Measurements from ENCODE around the gene ALS2.

Gene ALS2

DNA sequence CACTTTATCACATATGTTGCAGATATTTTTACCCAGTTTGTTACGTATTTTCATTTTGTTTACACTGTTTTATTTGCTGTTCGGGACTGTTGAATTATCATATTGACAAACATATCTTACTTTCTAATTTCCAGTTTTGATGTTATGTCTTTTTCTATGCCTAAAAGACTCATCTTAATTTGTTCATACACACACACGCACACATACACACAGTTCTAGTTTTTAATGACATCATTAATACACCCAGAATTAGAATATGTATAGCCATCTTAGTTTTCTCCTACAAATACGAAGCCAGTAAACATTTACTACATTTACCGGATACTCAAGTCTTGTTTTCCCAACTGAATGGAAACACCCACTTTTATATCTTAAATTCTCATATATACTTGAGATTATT, 29.2 kb downstream of the ALS2 start:
- no peak for DNase-seq

DNA sequence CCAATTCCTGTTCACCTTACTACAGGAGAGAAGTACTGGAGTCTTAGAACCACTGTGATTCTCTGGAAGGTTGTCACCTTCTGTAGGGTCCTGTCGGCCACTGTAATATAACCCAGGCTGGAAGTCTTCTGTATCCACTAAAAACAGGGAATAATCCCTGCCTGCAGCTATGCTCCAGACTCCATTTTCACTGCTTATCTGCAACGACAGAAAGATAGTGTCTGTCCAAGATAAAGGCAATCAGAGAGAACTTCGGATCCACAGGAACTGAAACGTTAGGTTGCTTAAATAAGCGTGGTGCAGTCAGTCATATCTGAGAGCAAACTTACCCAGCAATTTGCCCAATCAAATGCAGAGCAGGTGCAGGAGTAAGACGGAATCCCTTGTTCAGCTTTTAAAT, 34.2 kb downstream of the ALS2 start:
- no peak for DNase-seq

DNA sequence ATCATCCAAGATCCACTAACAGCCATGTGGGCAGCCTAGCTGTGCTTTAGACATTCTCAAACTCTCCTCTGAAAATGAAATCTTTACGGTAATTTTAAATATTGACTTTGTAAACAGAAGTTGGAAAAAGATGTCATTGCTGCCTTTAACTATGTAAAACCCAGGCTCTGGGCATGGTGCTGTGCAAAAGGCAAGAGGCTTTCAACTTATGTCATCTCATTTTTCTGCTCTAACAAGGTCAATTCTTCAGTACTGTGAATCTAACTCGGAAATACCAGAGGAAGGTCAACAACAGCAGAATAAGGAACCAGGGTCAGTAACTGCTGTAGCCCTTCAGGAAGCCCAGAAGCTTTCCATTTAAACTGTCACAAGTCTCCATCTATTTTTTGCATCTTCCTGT, 45.2 kb downstream of the ALS2 start:
- no peak for DNase-seq

DNA sequence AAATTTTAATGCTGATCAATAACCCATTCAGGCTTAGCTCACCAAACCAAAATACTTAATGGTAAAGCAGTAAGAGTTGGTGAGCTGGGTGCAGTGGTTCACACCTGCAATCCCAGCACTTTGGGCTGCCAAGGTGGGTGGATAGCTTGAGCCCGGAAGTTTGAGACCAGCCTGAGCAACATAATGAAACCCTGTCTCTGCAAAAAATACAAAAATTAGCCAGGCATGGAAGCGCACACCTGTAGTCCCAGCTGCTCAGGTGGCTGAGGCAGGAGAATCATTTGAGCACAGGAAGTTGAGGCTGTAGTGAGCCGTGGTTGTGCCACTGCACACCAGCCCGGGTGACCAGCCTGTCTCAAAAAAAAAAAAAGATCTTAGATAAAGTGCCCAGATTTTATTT, 46.6 kb downstream of the ALS2 start:
- DNase-seq, result no peak

DNA sequence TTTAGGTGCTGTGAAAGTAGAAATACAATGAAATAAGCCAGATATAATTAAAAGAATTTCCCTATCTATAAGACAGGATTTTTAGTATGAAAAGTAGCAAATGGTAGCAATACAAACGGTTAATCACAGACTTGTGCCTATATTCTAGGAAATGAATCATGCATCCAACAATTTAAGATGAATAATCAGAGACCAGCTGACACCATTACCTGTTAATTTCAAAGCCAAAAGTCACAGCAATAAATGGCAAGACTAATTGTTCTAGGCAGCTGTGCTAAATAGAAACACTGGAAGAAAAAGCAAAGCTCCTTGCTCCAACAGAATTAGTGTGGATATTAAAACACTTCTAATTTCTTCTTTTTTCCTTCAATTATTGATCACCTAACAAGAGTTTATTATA, 47.2 kb downstream of the ALS2 start:
- DNase-seq, result no peak

DNA sequence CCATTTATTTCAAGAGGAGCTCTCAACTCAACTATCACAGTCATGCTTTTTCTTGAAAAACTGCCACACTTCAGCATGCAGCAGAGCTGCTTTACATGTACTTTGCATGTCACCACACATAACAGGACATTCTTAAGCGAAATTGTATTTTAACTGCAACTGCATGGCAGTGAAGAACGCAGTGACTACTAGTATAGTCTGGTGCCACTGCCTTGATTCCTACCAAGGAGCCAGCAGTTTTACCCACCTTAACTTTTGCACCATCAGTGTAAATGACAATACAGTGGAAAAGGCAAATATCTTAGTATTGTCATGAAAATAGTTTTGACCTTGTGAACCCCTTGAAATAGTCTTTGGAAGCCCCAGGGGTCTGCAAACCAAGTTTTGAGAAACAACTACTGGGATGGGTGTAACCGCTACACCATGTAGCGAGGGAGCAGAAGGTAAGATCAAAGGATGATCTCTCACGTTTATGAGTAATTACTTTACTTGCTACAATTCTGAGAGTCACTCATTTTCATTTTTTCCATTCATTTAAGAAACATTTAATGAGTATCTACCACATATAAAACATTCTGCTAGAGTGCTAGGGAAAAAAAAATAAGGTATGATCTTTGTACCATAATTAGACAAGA, 50.0 kb downstream of the ALS2 start:
- DNase-seq, result no peak

DNA sequence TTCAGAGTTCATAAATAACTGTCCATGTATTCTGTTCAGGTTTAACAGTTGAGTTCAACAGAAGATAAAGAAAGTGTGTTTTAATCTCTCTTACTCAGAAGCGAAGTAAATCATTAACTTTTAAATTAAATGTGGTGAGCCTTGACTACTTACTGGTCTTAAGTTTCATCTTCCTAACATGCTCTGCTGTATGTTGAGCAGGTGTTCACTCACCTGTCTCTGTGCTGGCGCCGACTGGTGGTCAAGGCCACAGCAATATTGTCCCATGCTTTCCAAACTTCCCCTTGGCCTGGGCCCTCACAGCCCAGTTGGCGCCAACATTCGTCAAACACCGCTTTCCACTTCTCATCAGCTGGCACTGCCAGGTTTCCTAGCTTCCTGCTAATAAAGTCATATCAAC, 65.3 kb downstream of the ALS2 start:
- no peak for DNase-seq

DNA sequence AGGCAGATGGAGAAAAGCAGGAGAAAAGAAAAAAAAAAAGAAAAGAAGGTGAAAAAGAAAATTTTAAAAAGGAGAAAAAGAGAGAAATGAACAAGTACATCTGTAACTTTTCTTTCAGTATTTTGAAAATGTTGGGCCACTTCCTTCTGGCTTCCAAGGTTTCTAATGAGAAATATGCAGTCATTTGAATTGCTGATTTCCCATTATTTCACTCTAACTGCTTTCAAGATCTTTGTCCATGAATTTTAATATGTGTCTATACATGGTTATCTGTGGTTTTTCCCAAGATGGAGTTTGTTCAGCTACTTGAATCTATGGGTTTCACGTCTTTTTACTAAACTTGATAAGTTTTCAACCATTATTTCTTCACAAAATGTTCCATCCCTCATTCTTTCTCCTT, 68.0 kb downstream of the ALS2 start:
- no peak for DNase-seq

DNA sequence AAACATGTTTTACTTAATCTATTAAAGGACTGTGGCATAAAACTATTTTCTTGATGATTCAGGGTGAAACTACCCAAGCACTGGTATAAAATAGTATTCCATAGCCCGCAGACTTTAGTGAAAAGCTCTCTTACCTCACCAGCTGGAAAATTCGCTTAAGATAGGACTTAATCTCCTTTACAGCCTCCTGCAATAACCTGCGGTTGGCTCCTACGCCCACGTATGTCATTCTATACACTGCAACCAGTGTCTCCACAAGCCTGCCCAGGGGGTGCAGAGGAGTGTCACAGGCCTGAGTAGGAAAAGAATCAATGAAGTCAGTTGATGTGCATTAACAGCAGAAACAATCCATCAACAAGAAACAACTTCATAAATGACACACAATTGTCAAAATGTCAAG, 71.0 kb downstream of the ALS2 start:
- no peak for DNase-seq

DNA sequence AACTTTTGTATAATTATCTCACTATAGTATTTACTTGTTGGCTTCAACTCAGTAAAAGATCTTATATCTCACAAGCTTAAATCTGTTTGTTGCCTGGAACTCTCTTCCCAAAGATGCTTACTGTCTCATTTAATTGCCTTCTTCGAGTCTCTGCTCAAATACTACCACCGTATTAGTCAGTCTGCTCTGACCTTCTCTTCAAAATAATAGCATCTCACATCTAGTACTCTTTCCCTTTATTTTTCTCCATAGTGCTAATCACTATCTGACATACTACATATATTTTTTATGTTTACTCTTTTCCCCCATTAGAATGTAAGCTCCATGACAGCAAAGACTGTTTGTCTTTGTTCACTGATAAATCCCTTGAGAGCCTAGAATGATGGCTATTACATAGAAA, 71.7 kb downstream of the ALS2 start:
- no peak for DNase-seq

DNA sequence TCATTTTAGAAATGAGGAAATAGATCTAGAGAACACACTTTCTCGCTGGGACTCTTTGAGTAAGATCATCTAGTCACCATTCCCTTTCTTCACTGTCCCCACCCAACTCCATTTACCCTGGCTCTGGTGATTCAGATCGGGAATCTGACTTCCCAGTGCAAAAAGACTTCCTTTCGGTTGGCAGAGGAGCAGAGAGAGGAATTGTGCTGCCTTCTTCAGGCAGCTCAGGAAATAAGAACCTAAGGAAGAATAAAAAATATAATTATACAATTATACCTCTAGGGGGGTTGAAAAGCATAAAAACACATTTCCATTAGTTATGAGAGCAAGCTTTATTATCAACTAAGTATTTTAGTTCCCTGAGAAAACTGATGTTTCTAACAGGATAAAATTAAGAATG, 73.0 kb downstream of the ALS2 start:
- DNase-seq, result no peak

DNA sequence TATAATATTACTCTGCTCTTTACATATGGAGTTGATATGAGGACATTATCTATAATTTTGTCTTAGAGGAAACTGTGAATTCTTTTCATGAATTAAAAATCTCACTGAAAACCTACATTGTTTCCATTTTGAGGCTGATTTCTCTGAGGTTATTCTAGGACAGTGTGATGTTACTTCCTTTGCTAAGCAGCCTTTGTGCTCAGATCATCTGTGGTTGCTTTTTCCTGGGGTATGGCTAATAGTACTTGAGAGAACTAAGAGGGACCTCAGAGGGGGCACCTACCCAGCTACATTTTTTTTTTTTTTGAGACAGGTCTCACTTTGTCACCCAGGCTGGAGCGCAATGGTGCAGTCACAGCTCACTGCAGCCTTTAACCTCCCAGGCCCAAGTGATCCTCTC, 73.6 kb downstream of the ALS2 start:
- no peak for DNase-seq

DNA sequence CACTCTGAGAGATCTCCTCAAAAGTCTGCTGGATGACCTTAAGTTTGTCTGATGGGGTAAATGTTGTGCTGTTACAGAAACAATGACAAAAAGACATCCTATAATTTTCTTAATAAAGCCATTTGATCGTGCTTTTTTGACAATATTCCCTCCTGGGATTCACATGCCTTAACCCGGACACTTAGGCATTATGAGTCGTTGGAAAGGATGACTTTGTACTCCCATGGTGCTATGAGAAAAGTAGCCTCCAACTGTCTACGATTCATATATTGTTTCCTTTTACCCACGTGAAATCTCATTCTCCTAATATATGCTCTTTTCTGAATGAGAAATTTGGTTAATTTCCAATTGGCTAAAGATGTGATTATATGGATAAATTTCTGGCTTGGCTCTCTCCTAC, 76.2 kb downstream of the ALS2 start:
- no peak for DNase-seq

DNA sequence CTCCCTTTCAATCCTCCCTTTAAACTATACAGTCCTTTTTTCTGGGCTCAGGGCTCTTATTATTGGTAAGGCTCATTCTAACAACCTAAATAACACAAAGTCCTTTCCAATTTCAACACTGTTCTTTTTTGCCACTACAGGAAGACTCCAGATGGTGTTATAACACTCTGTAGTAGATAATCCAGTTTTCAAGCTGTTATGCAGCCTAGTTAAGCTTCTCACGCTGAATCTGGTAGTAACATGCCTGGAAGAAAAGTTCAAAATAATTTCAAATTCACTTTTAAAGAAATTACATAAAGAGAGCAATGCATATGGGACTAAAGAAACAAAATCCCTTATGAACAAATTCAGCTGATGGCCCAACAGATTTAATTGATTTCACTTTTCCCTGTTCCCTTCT, 79.1 kb downstream of the ALS2 start:
- no peak for DNase-seq

DNA sequence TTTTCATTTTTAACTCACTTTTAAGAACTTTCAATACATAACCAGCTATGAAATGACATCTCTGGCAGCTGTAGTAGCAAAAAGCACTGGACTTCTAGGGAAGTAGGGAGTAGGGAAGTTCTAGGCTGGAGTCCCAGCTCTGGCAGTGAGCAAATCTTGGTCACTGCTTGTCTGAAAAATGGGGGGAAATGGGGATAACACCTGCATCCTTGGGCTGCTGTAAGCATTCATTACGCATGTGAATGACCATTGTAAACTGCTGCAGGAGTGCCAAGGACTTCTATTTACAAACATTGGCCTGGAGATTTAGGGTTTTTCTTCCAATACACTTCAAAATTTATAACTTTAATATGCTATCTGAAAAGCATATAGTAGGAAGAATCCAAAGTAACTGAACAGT, 81.3 kb downstream of the ALS2 start:
- DNase-seq, result no peak

DNA sequence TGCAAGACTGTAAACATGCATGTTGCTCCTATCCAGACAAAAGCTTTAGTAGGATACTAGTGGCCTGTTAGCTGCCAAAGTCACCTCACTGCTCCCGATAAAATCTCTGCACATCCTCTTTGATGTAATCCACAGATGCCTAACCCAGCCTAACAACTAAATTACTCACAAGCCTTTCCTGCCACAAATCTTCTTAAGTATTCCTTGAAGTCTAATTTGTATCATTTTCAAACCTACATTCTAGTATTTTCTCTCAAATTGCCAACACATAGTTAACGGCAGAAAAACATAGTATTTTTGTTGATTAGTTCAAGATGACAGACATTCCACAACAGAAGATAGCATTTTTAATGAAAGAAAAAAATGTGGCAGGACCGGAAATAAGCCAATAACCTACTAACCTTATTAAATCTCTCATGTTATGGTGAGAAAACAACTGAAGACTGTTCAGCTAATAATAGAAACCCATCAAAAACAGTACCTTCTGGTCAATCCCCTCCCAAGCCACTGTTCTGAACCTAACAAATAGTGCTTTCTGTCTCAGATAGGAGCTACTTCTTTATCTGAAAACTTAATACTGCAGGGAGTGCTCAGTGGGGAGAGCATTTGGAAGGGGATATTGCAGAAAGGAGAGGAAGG, 82.0 kb downstream of the ALS2 start, which contains the start of gene MPP4:
Gene MPP4, minus strand, starts transcription at position 57 of the 639 bp plus-strand sequence. CDS start 4,690 bp downstream, outside the sequence.
- DNase-seq, result no peak

DNA sequence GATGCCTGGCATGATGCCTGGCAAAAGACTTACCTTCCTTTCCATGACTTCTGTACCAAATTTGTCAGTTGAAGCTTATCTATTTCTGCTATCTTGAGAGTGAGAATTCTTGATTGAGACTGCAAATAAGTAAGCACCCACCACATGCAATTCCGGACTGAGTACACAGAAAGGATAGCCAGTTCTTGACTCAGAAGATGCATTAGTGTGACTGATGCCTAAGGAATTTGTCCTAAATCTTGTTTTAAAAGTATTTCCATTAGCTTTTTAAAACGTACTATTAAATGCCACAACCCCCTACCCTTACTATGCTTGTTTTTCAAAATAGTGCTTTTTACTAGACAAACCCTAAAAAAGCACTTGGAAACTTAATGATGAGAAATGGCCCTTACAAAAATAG, 82.8 kb downstream of the ALS2 start:
- no peak for DNase-seq

DNA sequence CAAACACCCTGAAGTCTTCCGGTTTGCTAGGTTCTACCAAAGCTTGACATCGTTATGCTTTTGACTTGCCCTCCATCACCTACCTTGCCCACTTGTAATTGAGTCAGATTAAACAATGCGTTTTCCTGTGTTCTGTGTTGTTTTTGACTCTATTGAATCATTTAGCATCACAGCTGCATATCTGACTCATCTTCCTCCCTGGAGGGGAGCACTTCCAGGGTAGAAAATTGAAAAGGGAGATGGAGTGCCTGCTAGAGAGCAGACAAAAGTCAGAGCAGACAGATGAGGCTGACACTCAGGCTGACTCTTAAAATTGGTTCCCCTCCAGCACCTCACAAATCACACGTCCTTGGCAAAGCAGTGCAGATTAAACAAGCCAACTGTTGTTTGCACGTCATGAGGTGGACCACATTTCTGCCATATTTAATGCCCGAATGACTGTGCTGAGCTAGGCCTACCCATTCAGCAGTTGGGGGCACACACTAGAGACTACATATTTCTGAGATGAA, 84.5 kb downstream of the ALS2 start:
- no peak for DNase-seq

DNA sequence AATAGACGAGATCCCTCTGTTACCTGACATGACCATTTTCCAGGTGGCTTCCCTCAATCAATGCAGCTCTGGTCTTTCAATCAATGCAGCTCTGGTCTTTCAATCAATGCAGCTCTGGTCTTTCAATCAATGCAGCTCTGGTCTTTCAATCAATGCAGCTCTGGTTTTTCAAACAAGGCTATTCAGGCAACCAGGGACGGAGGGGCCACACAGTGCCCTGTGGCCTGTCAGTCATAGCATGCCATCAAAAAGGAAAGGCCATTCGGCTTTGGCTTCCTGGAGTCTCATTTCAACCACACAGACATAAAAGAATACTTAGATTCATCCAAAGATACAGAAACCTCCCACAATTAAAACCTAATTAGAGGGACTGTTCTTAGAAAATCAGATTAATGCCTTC, 95.6 kb downstream of the ALS2 start:
- DNase-seq, result no peak

DNA sequence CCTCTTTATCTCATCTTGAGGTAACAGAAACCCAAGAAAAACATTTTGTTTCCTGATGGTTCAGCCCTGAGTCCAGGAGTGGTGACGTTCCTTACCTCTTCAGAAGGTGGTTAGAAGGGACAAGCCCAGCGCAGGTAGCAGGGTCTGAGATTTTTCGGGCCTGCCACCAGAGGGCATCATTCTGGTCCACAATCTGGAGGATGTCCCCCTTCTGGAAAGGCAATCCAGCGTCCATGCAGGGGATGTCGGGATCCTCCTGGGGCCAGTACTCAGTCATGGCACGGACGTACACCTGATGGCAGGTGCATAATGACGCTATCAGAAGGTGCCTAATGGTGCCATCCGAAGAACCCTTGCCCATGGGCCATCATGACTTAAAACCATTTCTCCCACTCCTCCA, 100.0 kb downstream of the ALS2 start:
- peak in 2 of 4 experiments; percentile 7 to 12 for DNase-seq

DNA sequence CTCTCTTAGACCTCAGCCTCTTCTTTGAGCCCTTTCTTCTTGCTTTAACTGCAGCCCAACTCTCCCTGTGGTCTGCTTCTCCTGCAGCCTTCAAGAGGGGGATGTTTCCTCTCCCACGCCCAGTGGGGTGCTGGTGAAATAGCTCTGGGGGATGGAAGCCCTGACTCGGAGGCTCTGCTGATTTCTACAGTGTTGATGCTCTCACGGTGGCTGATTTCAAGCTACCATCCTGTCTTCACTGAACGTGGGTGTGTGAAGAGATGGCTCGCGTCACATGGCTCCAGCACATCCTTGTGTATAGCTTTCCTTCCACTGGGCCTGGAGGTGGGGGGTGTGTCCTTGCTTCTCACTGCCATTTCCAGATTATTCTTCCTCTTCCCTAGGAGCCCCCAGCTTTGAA, 102.3 kb downstream of the ALS2 start:
- DNase-seq, result peak; percentile 29 to 64 (median 47)

DNA sequence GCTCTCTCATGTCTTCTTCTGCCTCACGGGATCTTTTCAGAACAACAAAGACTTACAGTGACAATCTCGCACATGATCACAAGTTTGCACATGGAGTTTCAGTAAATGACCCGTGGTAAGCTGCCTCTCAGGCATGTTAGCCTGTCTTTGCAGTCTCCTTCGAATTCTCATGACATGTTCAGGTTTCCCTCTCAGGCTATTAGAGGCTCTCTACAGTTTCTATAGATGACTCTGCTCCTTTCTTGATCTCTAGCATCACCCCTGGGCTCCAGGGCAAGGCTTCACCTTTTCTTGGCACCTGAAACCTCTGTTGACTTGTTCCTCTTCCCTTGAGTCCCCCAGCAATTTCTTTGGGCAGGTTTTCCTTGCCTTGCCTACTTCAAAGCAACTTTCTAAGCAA, 105.3 kb downstream of the ALS2 start:
- no peak for DNase-seq

DNA sequence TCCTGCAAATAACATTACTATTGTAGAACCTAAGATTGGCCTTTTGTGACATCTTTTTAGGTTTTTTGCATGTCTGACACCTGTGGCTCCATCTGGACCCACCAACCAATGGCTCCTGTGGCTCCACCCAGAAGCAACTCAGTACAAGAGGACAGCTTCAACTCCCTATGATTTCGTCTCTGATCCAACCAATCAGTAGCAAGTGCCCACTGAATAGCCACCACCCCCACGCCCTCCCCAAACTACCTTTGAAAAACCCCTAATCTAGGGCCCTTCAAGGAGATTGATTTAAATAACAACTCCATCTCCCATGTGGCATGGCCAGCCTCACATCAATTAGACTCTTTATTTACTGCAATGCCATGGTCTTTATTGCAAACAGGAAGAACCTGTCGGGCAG, 105.9 kb downstream of the ALS2 start:
- DNase-seq, result no peak

DNA sequence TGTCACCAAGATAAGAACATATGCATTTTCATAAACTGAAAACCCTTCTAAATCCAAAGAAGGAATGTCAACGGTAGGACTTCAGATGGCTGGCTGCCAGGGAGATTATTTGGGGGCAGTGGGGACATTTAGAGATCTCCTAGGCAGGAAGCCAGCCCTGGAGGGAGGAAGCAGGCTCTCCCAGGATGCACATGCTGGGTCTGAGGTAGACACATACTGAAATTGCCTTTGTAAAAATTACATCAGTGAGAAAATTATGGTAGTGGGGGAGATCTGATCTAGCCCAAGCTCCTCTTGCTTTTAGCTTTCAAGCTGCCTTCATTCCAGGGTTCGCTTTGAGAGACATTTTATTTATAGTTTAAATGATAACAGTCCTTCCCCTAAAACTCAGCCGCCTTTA, 106.4 kb downstream of the ALS2 start:
- DNase-seq, result no peak

DNA sequence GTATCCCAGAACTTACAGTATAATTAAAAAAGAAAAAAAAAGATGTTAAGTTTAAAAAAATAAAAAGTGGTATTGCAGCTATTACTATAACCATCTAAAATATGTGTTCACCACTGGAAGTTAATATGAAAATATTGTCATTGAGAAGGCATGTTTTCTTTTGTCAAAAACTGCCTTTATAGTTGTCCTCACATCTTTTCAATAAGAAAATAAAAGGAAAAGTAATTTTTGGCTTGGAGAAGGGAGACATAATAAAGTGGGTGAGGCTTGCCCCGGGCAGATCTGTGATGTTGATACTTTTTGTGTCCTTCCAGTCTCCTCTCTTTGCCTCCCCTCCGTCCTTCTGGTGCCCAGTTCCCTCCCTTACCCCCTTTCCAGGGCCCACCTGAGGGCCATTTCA, 107.2 kb downstream of the ALS2 start:
- DNase-seq, result no peak

Measured in suppressor macrophage (primary cell).